K562 (cell line): ENCODE results near the gene ENTPD3. TPM values are rescaled to one million over a fixed set of nuclear protein-coding genes. Genes with fewer than 3 reads are reported as not detected.
"Not testable (repeated sequence)": the region's sequence is repeated elsewhere in the genome, so short reads cannot be mapped to it uniquely, and the experiment has no call there.

Experiments used
- ATAC-seq: fragments of 200-7000 bp; cut with Tn5 transposase; 3 replicates; pipeline ENCODE4 v1.9.1; 2020; ENCODE audit warnings: moderate library complexity
- BruUV-seq: library from RNA; stranded (reverse); fragments of 400-500 nt; replicated peaks from 2 replicates; lab custom pipeline; 2021; lab: Mats Ljungman, UMichigan
- CTCF ChIA-PET: fragments of 300-600 bp; formaldehyde crosslinking; extraction: SDS; loops from one replicate; lab custom pipeline; 2021; ENCODE audit warnings: low intra/inter-chr PET ratio; lab: Yijun Ruan, JAX
- POLR2A ChIA-PET: fragments of 300-600, 350-650 bp; sonication (Branson Sonifier 250); formaldehyde crosslinking; extraction: SDS; loops from one replicate; lab custom pipeline; 2021; ENCODE audit warnings: antibody characterized with exemption, inconsistent platforms; lab: Yijun Ruan, JAX
- DNase-seq, 4 experiments: peaks; one replicate each; pipeline versions ENCODE4 v3.0.0 to v3.0.0-alpha.2; 2011 to 2018; ENCODE audit warnings: low spot score in 3 of 4, mixed read lengths in 3 of 4; ENCODE audit errors: extremely low read depth in 1 of 4
- FAIRE-seq: peaks from 2 replicates; lab custom pipeline; 2011; peaks lifted over from hg19 to GRCh38; lab: Jason Lieb, UNC
- H2AFZ ChIP-seq: 2 replicates; pipeline ENCODE4 v1.6.0; 2011; ENCODE audit warnings: low read depth, low read length, control low read depth, inconsistent platforms
- H3K27ac ChIP-seq: fragments of 200-600 bp; 3 replicates; pipeline ENCODE4 v1.8.0; 2011; ENCODE audit warnings: low read depth, mild to moderate bottlenecking, control low read depth, inconsistent platforms, low read length, moderate library complexity, mixed read lengths; ENCODE audit errors: extremely low read depth
- H3K27me3 ChIP-seq, 2 experiments: fragments of 300-600 bp in 1 of 2; 2 replicates in 1 of 2; 3 replicates in 1 of 2; pipeline versions ENCODE4 v1.6.0 to v1.8.0; 2011; ENCODE audit warnings: inconsistent platforms in 2 of 2, low read length in 2 of 2, mild to moderate bottlenecking in 1 of 2, mixed read lengths in 1 of 2, moderate library complexity in 1 of 2; ENCODE audit not compliant: control insufficient read depth in 2 of 2, insufficient read depth in 2 of 2
- H3K36me3 ChIP-seq: fragments of 300-600 bp; 3 replicates; pipeline ENCODE4 v1.8.0; 2011; ENCODE audit warnings: mild to moderate bottlenecking, low read length, inconsistent platforms; ENCODE audit not compliant: control insufficient read depth, insufficient read depth
- H3K4me1 ChIP-seq, 2 experiments: fragments of 200-600 bp in 1 of 2; replicated peaks in 1 of 2; 2 replicates in 1 of 2; 3 replicates in 1 of 2; pipeline versions ENCODE4 v1.5.1 to v1.8.0; 2011; ENCODE audit warnings: inconsistent platforms in 2 of 2, low read length in 2 of 2, mild to moderate bottlenecking in 1 of 2, mixed read lengths in 1 of 2, moderate library complexity in 1 of 2; ENCODE audit not compliant: control insufficient read depth in 2 of 2, insufficient read depth in 2 of 2
- H3K4me2 ChIP-seq: 2 replicates; pipeline ENCODE4 v1.6.1; 2011; ENCODE audit warnings: low read length, control low read depth, inconsistent platforms, mixed read lengths; ENCODE audit not compliant: insufficient read depth
- H3K4me3 ChIP-seq: fragments of 200-600 bp; sonication (generic), shearing (Covaris generic); 2 replicates; pipeline ENCODE4 v1.5.1; 2016; ENCODE audit warnings: control low read depth, inconsistent platforms
- H3K79me2 ChIP-seq: fragments of 200-600 bp; 3 replicates; pipeline ENCODE4 v1.8.0; 2011; ENCODE audit warnings: low read length, inconsistent platforms; ENCODE audit not compliant: control insufficient read depth, insufficient read depth
- H3K9ac ChIP-seq, 2 experiments: 2 replicates each; pipeline versions ENCODE4 v1.6.0 to v1.6.1; 2011; ENCODE audit warnings: low read depth in 2 of 2, low read length in 2 of 2, control low read depth in 1 of 2, inconsistent platforms in 1 of 2, mild to moderate bottlenecking in 1 of 2, mixed read lengths in 1 of 2; ENCODE audit not compliant: insufficient read depth in 1 of 2
- H3K9me1 ChIP-seq: one replicate; pipeline ENCODE4 v1.6.0; 2011; ENCODE audit warnings: inconsistent platforms, mild to moderate bottlenecking, low read length, moderate library complexity; ENCODE audit not compliant: control insufficient read depth, insufficient read depth
- H3K9me3 ChIP-seq: replicated peaks from 2 replicates; pipeline ENCODE4 v1.5.1; 2011; ENCODE audit warnings: low read depth, low read length, inconsistent platforms; ENCODE audit not compliant: control insufficient read depth, insufficient read depth
- H4K20me1 ChIP-seq: replicated peaks from 2 replicates; pipeline ENCODE4 v1.6.1; 2011; ENCODE audit warnings: low read length, inconsistent platforms, mixed read lengths; ENCODE audit not compliant: control insufficient read depth, insufficient read depth
- ATF3 ChIP-seq, 2 experiments: fragments of 450-650 bp in 1 of 2; sonication (generic) in 1 of 2; formaldehyde crosslinking in 1 of 2; IDR thresholded peaks in 1 of 2; conservative IDR thresholded peaks in 1 of 2; 2 replicates each; pipeline versions ENCODE4 v1.6.1 to v1.8.1; 2016 to 2023; ENCODE audit warnings: mild to moderate bottlenecking in 2 of 2, moderate library complexity in 2 of 2, inconsistent platforms in 1 of 2, missing genetic modification reagents in 1 of 2
- CEBPB ChIP-seq: fragments of 450-650 bp; IDR thresholded peaks from 2 replicates; pipeline ENCODE4 v1.6.1; 2016; ENCODE audit warnings: missing genetic modification characterization, missing compliant biosample characterization
- CEBPG ChIP-seq, 3 experiments: fragments of 200-800 bp in 1 of 3; sonication (Bioruptor generic) in 1 of 3; sonication (generic) in 1 of 3; formaldehyde crosslinking in 1 of 3; IDR thresholded peaks in 2 of 3; conservative IDR thresholded peaks in 1 of 3; 2 replicates each; pipeline versions ENCODE4 v1.6.1 to v1.8.0; 2016 to 2022; ENCODE audit warnings: missing compliant biosample characterization in 2 of 3, missing genetic modification characterization in 2 of 3, mild to moderate bottlenecking in 1 of 3, missing genetic modification reagents in 1 of 3
- HMGXB4 ChIP-seq: sonication (generic); formaldehyde crosslinking; IDR thresholded peaks from 2 replicates; pipeline ENCODE4 v1.8.1; 2023; ENCODE audit warnings: mild to moderate bottlenecking, missing genetic modification reagents
- POLR2A ChIP-seq: fragments of 450-650 bp; conservative IDR thresholded peaks from 2 replicates; pipeline ENCODE4 v1.6.1; 2016
- POLR2AphosphoS2 ChIP-seq: IDR thresholded peaks from 2 replicates; pipeline ENCODE4 v1.6.1; 2012; ENCODE audit warnings: low read length, improper control_type of control experiment
- POLR2AphosphoS5 ChIP-seq: IDR thresholded peaks from 2 replicates; pipeline ENCODE4 v1.6.1; 2011; ENCODE audit warnings: mild to moderate bottlenecking, low read depth, low read length, moderate library complexity; ENCODE audit not compliant: control insufficient read depth, insufficient read depth
- SUPT5H ChIP-seq: fragments of 450-650 bp; IDR thresholded peaks from 2 replicates; pipeline ENCODE4 v1.6.1; 2016
- XRCC5 ChIP-seq: fragments of 200-400 bp; formaldehyde crosslinking; IDR thresholded peaks from 2 replicates; pipeline ENCODE4 v1.6.1; 2017; ENCODE audit warnings: low read depth, mild to moderate bottlenecking, low read length
- WGBS: fragments of 100-300 bp; shearing (Covaris generic); methylation state at CpG from one replicate; pipeline ENCODE4 v1.1.6; 2016; ENCODE audit warnings: low coverage, mixed read lengths; ENCODE audit not compliant: insufficient coverage; ENCODE audit errors: missing lambda C conversion rate; 5-methylcytosine and 5-hydroxymethylcytosine counted together
- in situ Hi-C: fragments of 300-500 bp; cut with MboI; formaldehyde crosslinking; loops from 4 replicates; pipeline ENCODE4 v1.15.0; 2018; ENCODE audit warnings: inconsistent platforms, mixed read lengths
- intact Hi-C: fragments of 100-400 bp; cut with micrococcal nuclease; formaldehyde crosslinking; loops from 2 replicates; pipeline ENCODE4 v1.14.2; 2022
- polyA plus RNA-seq, 8 experiments: library from polyadenylated mRNA; depleted of rRNA in 4 of 8; stranded (reverse) in 5 of 8; unstranded in 3 of 8; fragments of >200 nt; fragmentation: Nextera tagmentation in 2 of 8; fragmentation: Illumina TruSeq in 1 of 8; extraction: Ambion mirVana in 2 of 8; extraction: Trizol in 1 of 8; gene quantifications; 2 replicates each; pipeline versions ENCODE4 v1.2.1 to v1.2.3, GENCODE V29; 2011 to 2014; ENCODE audit warnings: inconsistent platforms in 1 of 8, missing spikeins in 1 of 8
- total RNA-seq, 7 experiments: library from RNA; depleted of rRNA in 6 of 7; stranded (reverse); fragments of >200 nt in 6 of 7; fragmentation: Illumina TruSeq in 2 of 7; extraction: Trizol in 2 of 7; gene quantifications; 2 replicates each; pipeline versions ENCODE4 v1.2.1 to v1.2.3, GENCODE V29; 2011 to 2021; ENCODE audit warnings: low replicate concordance in 1 of 7

ENTPD3 gene
- total and polyA plus RNA-seq, 9 of the 15 experiments (the other 6 are each of a cell fraction or from before 2014, with no cell fraction given): 0.23 to 2.1 (median 0.58) TPM

- intact Hi-C loops; H3K9me3 ChIP-seq; BruUV-seq; FAIRE-seq; H3K9me1 ChIP-seq; H3K27me3 ChIP-seq; H3K4me2 ChIP-seq; CTCF ChIA-PET; H3K4me3 ChIP-seq; H2AFZ ChIP-seq; ATAC-seq; DNase-seq; H4K20me1 ChIP-seq; TF ChIP-seq ATF3 (CRISPR knock-in tag; conservative IDR thresholded peaks at IDR 0.05); CEBPG (CRISPR knock-in tag; IDR thresholded peaks at IDR 0.05): not testable (repeated sequence)
- POLR2A ChIA-PET: interaction anchor here (0.9 to 7.7 kb wide), 4 partner anchors 8 to 64 kb away, joined by 3 to 102 read pairs (median 4); partner anchors contain the start of gene ZNF619
- Histone ChIP-seq H3K9ac (peak overlapping the region in 1 of 2 experiments; percentile 14; a peak in 1 of 4 replicates), H3K36me3 (peaks cover 79% of the 10 kb centered on the region), H3K79me2 (peaks cover 55% of the 10 kb centered on the region), H3K4me1 (peaks cover 20 to 21% of the 10 kb centered on the region in 2 experiments), H3K27ac (peak overlapping the region; percentile 42; the same call in 1 of the 3 replicates)
- in situ Hi-C loops: loop anchor here (25.0 kb wide), 1 partner anchor 1048 kb away; the partner anchor contains the start of gene RPSA
- TF ChIP-seq POLR2A (peak; percentile 37), HMGXB4 (CRISPR knock-in tag) (0 out of 2 replicates have a peak, but pooled peaks have one; percentile 16), CEBPB (tag) (peak; percentile 73), SUPT5H (peak; percentile 30; the same call in 1 of the 2 replicates), ATF3 (IDR thresholded peaks at IDR 0.05) (0 out of 2 replicates have a peak, but pooled peaks have one; percentile 26), CEBPG (tag; conservative IDR thresholded peaks at IDR 0.05 in 1 of 2, IDR thresholded peaks at IDR 0.05 in 1 of 2) (peak; percentile 35 to 39; a peak in 1 of 4 replicates), XRCC5 (0 out of 2 replicates have a peak, but pooled peaks have one; percentile 39), POLR2AphosphoS5 (0 out of 2 replicates have a peak, but pooled peaks have one; percentile 9), POLR2AphosphoS2 (0 out of 2 replicates have a peak, but pooled peaks have one; percentile 12)
- WGBS: 91% methylated on average over 6 of the region's 6 CpGs
These were observed 73.5 kb downstream of the ENTPD3 start for GRCh38 chr3:40460481-40460880.
